AG04450 (cell line): ENCODE data around the gene TEX26. TPM values are rescaled to one million over a fixed set of nuclear protein-coding genes. Genes with fewer than 3 reads are reported as not detected.

Experiments used
- CTCF ChIA-PET: fragments of 300-600, 350-600 bp; formaldehyde crosslinking; extraction: SDS; loops from one replicate; lab custom pipeline; 2022; ENCODE audit warnings: antibody characterized with exemption, inconsistent platforms; lab: Charles Lee
- POLR2A ChIA-PET: fragments of 350-600 bp; formaldehyde crosslinking; extraction: SDS; loops from one replicate; lab custom pipeline; 2021; ENCODE audit warnings: antibody characterized with exemption, inconsistent platforms; lab: Yijun Ruan, JAX
- DNase-seq: peaks from one replicate; pipeline ENCODE4 v3.0.0-alpha.2; 2011; ENCODE audit warnings: low read depth, low spot score
- H3K27ac ChIP-seq: one replicate; pipeline ENCODE4 v1.5.1; 2012; ENCODE audit warnings: low read depth, low read length, control low read depth
- H3K27me3 ChIP-seq: one replicate; pipeline ENCODE4 v1.6.0; 2012; ENCODE audit warnings: low read length; ENCODE audit not compliant: control insufficient read depth, insufficient read depth
- H3K4me3 ChIP-seq: 2 replicates; pipeline ENCODE4 v1.5.1; 2011; ENCODE audit warnings: mild to moderate bottlenecking, low read depth, low read length, control low read depth
- H3K9me3 ChIP-seq: 2 replicates; pipeline ENCODE4 v1.5.1; 2012; ENCODE audit warnings: low read length; ENCODE audit not compliant: control insufficient read depth, insufficient read depth
- polyA plus RNA-seq: library from polyadenylated mRNA; depleted of rRNA; stranded (reverse); fragments of >200 nt; gene quantifications from 2 replicates; pipeline ENCODE4 v1.2.3, GENCODE V29; 2011
- TF ChIP-seq, protein P1 (sequence below): IDR thresholded peaks from 2 replicates; pipeline ENCODE4 v1.5.1; 2011; ENCODE audit warnings: low read depth, low read length, control low read depth, inconsistent platforms

TEX26 gene
- polyA plus RNA-seq, 1 experiment: 0.09 TPM

DNA sequence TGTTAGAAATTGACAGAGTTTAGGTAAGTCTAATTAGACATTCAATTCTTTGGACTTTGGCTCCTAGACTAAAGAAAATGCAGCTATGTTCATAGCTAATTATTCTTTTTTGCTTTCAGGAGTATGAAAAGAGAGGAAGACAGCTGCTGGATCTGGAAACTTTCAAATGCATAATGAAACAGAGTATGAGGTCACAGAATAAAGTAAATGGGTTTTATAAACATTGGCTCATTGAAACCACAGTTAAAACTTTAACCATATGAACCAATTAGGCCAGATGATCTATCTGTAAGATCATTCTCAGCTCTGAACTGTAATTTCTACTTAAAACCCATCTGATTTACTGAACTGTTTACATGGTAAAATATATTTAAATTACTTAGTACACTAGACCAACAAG lies 82.7 kb downstream of the TEX26 start:
- Histone ChIP-seq H3K27ac (no peak overlapping the region), H3K4me3 (no peak overlapping the region), H3K27me3 (peaks cover 3% of the 10 kb centered on the region), H3K9me3 (no peaks in the 10 kb centered on the region)
- ChIA-PET POLR2A (no interaction called here), CTCF (interaction anchor here (0.7 to 1.5 kb wide), 6 partner anchors 9 to 149 kb away, joined by 3 to 7 read pairs (median 3); no protein-coding TSS in a partner anchor)
- DNase-seq: no peak
- TF ChIP-seq, protein P1, sequence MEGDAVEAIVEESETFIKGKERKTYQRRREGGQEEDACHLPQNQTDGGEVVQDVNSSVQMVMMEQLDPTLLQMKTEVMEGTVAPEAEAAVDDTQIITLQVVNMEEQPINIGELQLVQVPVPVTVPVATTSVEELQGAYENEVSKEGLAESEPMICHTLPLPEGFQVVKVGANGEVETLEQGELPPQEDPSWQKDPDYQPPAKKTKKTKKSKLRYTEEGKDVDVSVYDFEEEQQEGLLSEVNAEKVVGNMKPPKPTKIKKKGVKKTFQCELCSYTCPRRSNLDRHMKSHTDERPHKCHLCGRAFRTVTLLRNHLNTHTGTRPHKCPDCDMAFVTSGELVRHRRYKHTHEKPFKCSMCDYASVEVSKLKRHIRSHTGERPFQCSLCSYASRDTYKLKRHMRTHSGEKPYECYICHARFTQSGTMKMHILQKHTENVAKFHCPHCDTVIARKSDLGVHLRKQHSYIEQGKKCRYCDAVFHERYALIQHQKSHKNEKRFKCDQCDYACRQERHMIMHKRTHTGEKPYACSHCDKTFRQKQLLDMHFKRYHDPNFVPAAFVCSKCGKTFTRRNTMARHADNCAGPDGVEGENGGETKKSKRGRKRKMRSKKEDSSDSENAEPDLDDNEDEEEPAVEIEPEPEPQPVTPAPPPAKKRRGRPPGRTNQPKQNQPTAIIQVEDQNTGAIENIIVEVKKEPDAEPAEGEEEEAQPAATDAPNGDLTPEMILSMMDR: no peak

DNA sequence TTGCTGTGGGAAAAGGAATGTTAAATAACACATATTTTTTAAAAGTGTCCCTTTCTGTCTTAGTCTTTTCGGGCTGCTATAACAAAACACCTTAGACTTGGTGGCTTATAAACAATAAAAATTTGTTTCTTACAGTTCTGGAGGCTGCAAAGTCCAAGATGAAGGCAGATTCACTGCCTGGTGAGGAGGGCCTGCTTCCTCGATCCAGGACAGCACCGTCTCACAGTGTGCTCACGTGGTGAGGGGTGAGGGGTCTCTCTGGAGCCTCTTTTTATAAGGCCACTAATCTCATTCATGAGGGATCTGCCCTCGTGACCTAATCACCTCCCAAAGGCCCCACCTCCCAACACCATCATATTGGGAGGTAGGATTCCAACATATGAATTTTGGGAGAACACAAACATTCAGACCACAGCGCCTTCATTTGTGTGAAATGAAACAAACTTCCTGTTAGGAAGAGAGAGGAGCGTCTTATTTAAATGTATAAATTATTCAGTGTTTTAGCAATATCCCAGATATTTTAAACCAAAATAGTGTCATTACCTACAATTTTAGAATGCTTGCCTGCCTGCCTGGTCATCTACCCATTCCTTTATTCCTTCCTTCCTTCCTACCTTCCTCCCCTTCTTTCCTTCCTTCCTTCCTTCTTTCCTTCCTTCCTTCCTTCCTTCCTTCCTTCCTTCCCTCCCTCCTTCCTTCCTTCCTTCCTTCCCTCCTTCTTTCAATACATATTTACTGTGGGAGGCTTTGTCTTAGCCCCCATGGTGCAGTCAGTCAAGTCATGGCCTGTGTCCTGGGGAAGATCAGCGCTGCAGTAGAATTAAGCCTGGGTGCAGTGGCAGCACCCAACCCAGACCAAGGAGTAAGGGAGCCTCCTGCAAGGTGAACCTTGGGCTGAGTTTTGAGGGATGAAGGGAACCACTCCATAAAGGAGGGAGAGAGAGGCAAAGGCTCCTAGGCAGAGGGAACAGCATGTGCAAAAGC lies 84.2 kb downstream of the TEX26 start:
- no peak for DNase-seq
- CTCF ChIA-PET: interaction anchor here (0.7 kb wide), 1 partner anchor 119 kb away, joined by 3 read pairs; no protein-coding TSS in a partner anchor
- POLR2A ChIA-PET: no interaction called here
- TF ChIP-seq, protein P1: no peak
- H3K4me3 ChIP-seq: no peak overlapping the region
- H3K9me3 ChIP-seq: no peaks in the 10 kb centered on the region
- no peak overlapping the region for H3K27ac ChIP-seq
- H3K27me3 ChIP-seq: peaks cover 3% of the 10 kb centered on the region

DNA sequence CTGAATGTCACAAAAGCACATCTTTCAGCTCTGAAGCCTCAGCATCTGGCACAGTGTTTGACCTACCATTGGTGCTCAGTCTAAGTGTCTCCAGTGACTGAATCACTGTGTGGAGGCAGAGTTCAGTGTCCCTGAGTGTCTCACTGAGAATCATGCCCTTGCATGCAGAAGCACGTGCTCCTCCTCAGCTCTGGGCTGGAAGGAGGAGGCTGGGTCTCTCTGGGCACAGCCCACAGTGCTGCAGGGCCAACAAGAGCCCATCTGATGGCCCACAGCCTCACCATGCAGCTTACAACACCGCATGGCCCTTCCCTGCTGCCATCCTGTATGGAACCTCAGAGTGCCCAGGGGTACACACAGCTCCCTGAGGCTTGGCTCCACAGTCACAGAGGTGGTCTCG lies 86.1 kb downstream of the TEX26 start:
- Histone ChIP-seq H3K27me3 (peaks cover 10% of the 10 kb centered on the region), H3K27ac (no peak overlapping the region), H3K9me3 (no peaks in the 10 kb centered on the region), H3K4me3 (no peak overlapping the region)
- DNase-seq: no peak
- TF ChIP-seq, protein P1: no peak
- POLR2A ChIA-PET: no interaction called here
- CTCF ChIA-PET: no interaction called here

DNA sequence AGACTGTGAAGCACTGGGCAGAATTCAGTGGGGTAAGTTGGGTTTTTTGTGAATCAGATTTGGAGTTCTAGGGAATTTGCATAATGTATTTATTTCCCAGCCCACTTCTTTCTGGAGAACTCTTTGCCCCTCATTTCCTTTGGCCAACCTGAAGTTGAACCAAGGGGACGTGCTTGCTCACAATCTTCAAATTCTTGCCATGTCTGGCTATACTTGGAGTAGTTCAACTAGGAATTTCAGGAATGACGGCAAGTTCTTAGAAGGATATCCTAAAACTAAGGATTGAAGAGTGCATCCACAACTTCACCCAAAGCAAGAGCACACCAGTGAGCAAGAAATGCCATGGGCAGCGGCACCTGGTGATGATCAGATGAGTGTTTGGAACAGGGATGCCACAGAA lies 88.5 kb downstream of the TEX26 start:
- H3K9me3 ChIP-seq: no peaks in the 10 kb centered on the region
- no peak overlapping the region for H3K27ac ChIP-seq
- ChIA-PET POLR2A (no interaction called here), CTCF (no interaction called here)
- peaks cover 10% of the 10 kb centered on the region for H3K27me3 ChIP-seq
- no peak for DNase-seq
- TF ChIP-seq, protein P1: no peak
- no peak overlapping the region for H3K4me3 ChIP-seq
